ENCODE data around the gene TEX264. TPM values are rescaled to one million over a fixed set of nuclear protein-coding genes. Genes with fewer than 3 reads are reported as not detected.

The TEX264 gene
- total RNA-seq, 1 experiment from 2014 or later, result 11.8 TPM

DNA sequence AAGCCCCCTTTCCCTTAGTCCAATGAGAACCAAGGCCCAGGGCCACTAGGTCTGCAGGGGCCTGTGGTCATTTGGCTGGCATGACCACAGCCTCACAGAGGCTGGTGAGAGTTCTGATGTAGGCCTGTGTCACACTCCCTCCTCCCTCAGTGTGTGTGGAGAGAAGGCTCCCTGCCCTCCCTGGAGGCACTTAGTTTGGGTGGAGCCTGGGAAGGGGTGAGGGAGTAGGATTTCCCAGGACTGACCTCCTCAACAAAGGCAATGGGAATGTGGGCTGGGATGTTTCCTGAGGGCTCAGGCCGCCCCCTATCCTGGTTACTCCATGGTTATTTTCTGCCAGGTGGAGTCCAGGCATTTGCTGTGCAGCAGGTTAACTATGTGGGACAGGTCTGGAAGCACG, 7.6 kb downstream of the TEX264 start:
- DNase-seq (ENCODE audit: low spot score), result no peak
- CTCF ChIA-PET, result interaction anchor here (0.5 to 1.2 kb wide), 2 partner anchors 9 to 19 kb away, joined by 8 to 13 read pairs; no protein-coding TSS in a partner anchor
- POLR2A ChIA-PET, result no interaction called here
- H3K27ac Mint-ChIP-seq, result peak overlapping the region; percentile 64; the same call in 1 of the 2 replicates
- no peaks in the 10 kb centered on the region for H3K9me3 Mint-ChIP-seq
- TF ChIP-seq ZNF263 (CRISPR knock-in tag; IDR thresholded peaks at IDR 0.05; ENCODE audit: low read depth) (no peak), EMX1 (CRISPR knock-in tag; IDR thresholded peaks at IDR 0.05) (no peak), ZNF232 (CRISPR knock-in tag; IDR thresholded peaks at IDR 0.05) (no peak), ETV6 (CRISPR knock-in tag; IDR thresholded peaks at IDR 0.05) (no peak), ZNF671 (CRISPR knock-in tag; IDR thresholded peaks at IDR 0.05) (no peak), MXD4 (CRISPR knock-in tag; IDR thresholded peaks at IDR 0.05; ENCODE audit: borderline replicate concordance) (no peak), SP1 (CRISPR knock-in tag; conservative IDR thresholded peaks at IDR 0.05) (no peak)
- TF ChIP-seq, protein P1, sequence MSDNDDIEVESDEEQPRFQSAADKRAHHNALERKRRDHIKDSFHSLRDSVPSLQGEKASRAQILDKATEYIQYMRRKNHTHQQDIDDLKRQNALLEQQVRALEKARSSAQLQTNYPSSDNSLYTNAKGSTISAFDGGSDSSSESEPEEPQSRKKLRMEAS (CRISPR knock-in tag; IDR thresholded peaks at IDR 0.05), result no peak
- TF ChIP-seq, protein P2, sequence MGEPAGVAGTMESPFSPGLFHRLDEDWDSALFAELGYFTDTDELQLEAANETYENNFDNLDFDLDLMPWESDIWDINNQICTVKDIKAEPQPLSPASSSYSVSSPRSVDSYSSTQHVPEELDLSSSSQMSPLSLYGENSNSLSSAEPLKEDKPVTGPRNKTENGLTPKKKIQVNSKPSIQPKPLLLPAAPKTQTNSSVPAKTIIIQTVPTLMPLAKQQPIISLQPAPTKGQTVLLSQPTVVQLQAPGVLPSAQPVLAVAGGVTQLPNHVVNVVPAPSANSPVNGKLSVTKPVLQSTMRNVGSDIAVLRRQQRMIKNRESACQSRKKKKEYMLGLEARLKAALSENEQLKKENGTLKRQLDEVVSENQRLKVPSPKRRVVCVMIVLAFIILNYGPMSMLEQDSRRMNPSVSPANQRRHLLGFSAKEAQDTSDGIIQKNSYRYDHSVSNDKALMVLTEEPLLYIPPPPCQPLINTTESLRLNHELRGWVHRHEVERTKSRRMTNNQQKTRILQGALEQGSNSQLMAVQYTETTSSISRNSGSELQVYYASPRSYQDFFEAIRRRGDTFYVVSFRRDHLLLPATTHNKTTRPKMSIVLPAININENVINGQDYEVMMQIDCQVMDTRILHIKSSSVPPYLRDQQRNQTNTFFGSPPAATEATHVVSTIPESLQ (CRISPR knock-in tag; IDR thresholded peaks at IDR 0.05), result no peak
- TF ChIP-seq, protein P3, sequence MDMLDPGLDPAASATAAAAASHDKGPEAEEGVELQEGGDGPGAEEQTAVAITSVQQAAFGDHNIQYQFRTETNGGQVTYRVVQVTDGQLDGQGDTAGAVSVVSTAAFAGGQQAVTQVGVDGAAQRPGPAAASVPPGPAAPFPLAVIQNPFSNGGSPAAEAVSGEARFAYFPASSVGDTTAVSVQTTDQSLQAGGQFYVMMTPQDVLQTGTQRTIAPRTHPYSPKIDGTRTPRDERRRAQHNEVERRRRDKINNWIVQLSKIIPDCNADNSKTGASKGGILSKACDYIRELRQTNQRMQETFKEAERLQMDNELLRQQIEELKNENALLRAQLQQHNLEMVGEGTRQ (CRISPR knock-in tag; IDR thresholded peaks at IDR 0.05), result no peak
- TF ChIP-seq, protein P4, sequence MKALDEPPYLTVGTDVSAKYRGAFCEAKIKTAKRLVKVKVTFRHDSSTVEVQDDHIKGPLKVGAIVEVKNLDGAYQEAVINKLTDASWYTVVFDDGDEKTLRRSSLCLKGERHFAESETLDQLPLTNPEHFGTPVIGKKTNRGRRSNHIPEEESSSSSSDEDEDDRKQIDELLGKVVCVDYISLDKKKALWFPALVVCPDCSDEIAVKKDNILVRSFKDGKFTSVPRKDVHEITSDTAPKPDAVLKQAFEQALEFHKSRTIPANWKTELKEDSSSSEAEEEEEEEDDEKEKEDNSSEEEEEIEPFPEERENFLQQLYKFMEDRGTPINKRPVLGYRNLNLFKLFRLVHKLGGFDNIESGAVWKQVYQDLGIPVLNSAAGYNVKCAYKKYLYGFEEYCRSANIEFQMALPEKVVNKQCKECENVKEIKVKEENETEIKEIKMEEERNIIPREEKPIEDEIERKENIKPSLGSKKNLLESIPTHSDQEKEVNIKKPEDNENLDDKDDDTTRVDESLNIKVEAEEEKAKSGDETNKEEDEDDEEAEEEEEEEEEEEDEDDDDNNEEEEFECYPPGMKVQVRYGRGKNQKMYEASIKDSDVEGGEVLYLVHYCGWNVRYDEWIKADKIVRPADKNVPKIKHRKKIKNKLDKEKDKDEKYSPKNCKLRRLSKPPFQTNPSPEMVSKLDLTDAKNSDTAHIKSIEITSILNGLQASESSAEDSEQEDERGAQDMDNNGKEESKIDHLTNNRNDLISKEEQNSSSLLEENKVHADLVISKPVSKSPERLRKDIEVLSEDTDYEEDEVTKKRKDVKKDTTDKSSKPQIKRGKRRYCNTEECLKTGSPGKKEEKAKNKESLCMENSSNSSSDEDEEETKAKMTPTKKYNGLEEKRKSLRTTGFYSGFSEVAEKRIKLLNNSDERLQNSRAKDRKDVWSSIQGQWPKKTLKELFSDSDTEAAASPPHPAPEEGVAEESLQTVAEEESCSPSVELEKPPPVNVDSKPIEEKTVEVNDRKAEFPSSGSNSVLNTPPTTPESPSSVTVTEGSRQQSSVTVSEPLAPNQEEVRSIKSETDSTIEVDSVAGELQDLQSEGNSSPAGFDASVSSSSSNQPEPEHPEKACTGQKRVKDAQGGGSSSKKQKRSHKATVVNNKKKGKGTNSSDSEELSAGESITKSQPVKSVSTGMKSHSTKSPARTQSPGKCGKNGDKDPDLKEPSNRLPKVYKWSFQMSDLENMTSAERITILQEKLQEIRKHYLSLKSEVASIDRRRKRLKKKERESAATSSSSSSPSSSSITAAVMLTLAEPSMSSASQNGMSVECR (CRISPR knock-in tag; IDR thresholded peaks at IDR 0.05; ENCODE audit: borderline replicate concordance), result no peak
- TF ChIP-seq, protein P5, sequence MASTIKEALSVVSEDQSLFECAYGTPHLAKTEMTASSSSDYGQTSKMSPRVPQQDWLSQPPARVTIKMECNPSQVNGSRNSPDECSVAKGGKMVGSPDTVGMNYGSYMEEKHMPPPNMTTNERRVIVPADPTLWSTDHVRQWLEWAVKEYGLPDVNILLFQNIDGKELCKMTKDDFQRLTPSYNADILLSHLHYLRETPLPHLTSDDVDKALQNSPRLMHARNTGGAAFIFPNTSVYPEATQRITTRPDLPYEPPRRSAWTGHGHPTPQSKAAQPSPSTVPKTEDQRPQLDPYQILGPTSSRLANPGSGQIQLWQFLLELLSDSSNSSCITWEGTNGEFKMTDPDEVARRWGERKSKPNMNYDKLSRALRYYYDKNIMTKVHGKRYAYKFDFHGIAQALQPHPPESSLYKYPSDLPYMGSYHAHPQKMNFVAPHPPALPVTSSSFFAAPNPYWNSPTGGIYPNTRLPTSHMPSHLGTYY (CRISPR knock-in tag; IDR thresholded peaks at IDR 0.05), result no peak
- H3K27me3 Mint-ChIP-seq (ENCODE audit: low read depth), result no peaks in the 10 kb centered on the region
- H3K4me1 Mint-ChIP-seq, result peaks cover 16% of the 10 kb centered on the region
- no peak overlapping the region for H3K4me3 Mint-ChIP-seq
- H3K36me3 Mint-ChIP-seq, result no peaks in the 10 kb centered on the region
- ATAC-seq, result peak; percentile 52

DNA sequence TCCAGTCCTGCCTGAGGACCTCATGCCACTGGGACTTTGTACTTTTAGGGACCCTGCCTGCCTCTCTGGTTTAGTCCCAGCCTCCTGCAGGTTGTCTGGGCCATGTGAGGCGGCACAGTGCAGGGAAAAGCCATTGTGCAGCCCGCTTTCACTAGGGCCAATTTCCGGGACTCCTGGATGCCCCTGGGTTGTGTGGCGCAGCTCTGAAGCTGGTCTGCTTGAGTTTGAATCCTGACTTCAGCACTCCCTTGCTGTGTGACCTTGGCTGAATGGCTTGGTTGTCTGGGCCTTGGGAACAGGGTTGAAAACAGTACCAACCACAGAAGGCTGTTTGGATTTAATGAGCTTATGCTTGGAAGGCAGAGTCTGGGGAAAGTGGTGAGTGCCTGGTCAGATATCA, 8.3 kb downstream of the TEX264 start:
- no peaks in the 10 kb centered on the region for H3K27me3 Mint-ChIP-seq (ENCODE audit: low read depth)
- DNase-seq (ENCODE audit: low spot score) (no peak), ATAC-seq (no peak)
- POLR2A ChIA-PET, result no interaction called here
- no peaks in the 10 kb centered on the region for H3K36me3 Mint-ChIP-seq
- no peaks in the 10 kb centered on the region for H3K9me3 Mint-ChIP-seq
- no peak overlapping the region for H3K27ac Mint-ChIP-seq
- CTCF ChIA-PET, result interaction anchor here (0.7 to 1.5 kb wide), 4 partner anchors 10 to 180 kb away, joined by 3 to 13 read pairs (median 4); partner anchors contain the start of gene DCAF1
- peaks cover 13% of the 10 kb centered on the region for H3K4me1 Mint-ChIP-seq
- no peak overlapping the region for H3K4me3 Mint-ChIP-seq
- TF ChIP-seq, protein P6, sequence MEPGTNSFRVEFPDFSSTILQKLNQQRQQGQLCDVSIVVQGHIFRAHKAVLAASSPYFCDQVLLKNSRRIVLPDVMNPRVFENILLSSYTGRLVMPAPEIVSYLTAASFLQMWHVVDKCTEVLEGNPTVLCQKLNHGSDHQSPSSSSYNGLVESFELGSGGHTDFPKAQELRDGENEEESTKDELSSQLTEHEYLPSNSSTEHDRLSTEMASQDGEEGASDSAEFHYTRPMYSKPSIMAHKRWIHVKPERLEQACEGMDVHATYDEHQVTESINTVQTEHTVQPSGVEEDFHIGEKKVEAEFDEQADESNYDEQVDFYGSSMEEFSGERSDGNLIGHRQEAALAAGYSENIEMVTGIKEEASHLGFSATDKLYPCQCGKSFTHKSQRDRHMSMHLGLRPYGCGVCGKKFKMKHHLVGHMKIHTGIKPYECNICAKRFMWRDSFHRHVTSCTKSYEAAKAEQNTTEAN (CRISPR knock-in tag; IDR thresholded peaks at IDR 0.05), result no peak
- TF ChIP-seq ZBTB21 (CRISPR knock-in tag; IDR thresholded peaks at IDR 0.05; ENCODE audit: borderline replicate concordance) (no peak), FOXK1 (CRISPR knock-in tag; IDR thresholded peaks at IDR 0.05) (no peak), RORB (CRISPR knock-in tag; IDR thresholded peaks at IDR 0.05) (no peak), TP53 (CRISPR knock-in tag; IDR thresholded peaks at IDR 0.05) (no peak), GRHL2 (CRISPR knock-in tag; IDR thresholded peaks at IDR 0.05; ENCODE audit: insufficient replicate concordance, severe bottlenecking) (no peak), NFYB (CRISPR knock-in tag; conservative IDR thresholded peaks at IDR 0.05; ENCODE audit: low read depth) (no peak), FOXP1 (CRISPR knock-in tag; IDR thresholded peaks at IDR 0.05; ENCODE audit: borderline replicate concordance) (no peak)
- TF ChIP-seq, protein P7, sequence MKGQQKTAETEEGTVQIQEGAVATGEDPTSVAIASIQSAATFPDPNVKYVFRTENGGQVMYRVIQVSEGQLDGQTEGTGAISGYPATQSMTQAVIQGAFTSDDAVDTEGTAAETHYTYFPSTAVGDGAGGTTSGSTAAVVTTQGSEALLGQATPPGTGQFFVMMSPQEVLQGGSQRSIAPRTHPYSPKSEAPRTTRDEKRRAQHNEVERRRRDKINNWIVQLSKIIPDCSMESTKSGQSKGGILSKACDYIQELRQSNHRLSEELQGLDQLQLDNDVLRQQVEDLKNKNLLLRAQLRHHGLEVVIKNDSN (CRISPR knock-in tag; IDR thresholded peaks at IDR 0.05), result no peak
- TF ChIP-seq, protein P2 (CRISPR knock-in tag; IDR thresholded peaks at IDR 0.05), result no peak
- TF ChIP-seq, protein P5 (CRISPR knock-in tag; IDR thresholded peaks at IDR 0.05), result no peak

All from WTC11 (cell line).